Kidney (tissue), 14 donors: ENCODE data around the gene NAPA. TPM values are rescaled to one million over a fixed set of nuclear protein-coding genes. Genes with fewer than 3 reads are reported as not detected.

ENCODE experiments used
- DNase-seq, 5 donors: peaks; one replicate each; pipeline ENCODE4 v3.0.0-alpha.2; 2013 to 2020
- FAIRE-seq: peaks from 2 replicates; lab custom pipeline; 2012; peaks lifted over from hg19 to GRCh38; lab: Jason Lieb, UNC
- H3K27ac ChIP-seq, 2 donors: one replicate each; pipeline ENCODE4 v1.7.0; 2013; ENCODE audit warnings: low read depth in 2 of 2, low read length in 2 of 2, inconsistent platforms in 1 of 2
- H3K27me3 ChIP-seq: one replicate; pipeline ENCODE4 v1.7.1; 2013; ENCODE audit warnings: low read length, inconsistent platforms; ENCODE audit not compliant: control insufficient read depth, insufficient read depth
- H3K36me3 ChIP-seq, 3 donors: one replicate each; pipeline versions ENCODE4 v1.7.0 to v1.7.1; 2013; ENCODE audit warnings: low read length in 3 of 3, control low read depth in 1 of 3, inconsistent platforms in 1 of 3; ENCODE audit not compliant: insufficient read depth in 3 of 3, control insufficient read depth in 2 of 3
- H3K4me1 ChIP-seq, 3 donors: one replicate each; pipeline versions ENCODE4 v1.7.0 to v1.7.1; 2013; ENCODE audit warnings: low read length in 3 of 3, inconsistent platforms in 1 of 3, low read depth in 1 of 3; ENCODE audit not compliant: control insufficient read depth in 2 of 3, insufficient read depth in 2 of 3
- H3K4me3 ChIP-seq, 3 donors: one replicate each; pipeline versions ENCODE4 v1.7.0 to v1.8.1; 2013; ENCODE audit warnings: low read length in 3 of 3, control low read depth in 1 of 3, inconsistent platforms in 1 of 3
- H3K9ac ChIP-seq, 3 donors: one replicate each; pipeline versions ENCODE4 v1.7.0 to v1.7.1; 2013; ENCODE audit warnings: low read length in 3 of 3, control low read depth in 1 of 3, inconsistent platforms in 1 of 3
- H3K9me3 ChIP-seq, 3 donors: one replicate each; pipeline versions ENCODE4 v1.7.0 to v1.7.1; 2013; ENCODE audit warnings: low read length in 3 of 3, control low read depth in 1 of 3, inconsistent platforms in 1 of 3; ENCODE audit not compliant: control insufficient read depth in 2 of 3, insufficient read depth in 1 of 3
- CTCF ChIP-seq: IDR thresholded peaks from 3 replicates; pipeline ENCODE4 v1.5.1; 2012; ENCODE audit warnings: mild to moderate bottlenecking, moderate library complexity, borderline replicate concordance; ENCODE audit not compliant: insufficient read depth; ENCODE audit errors: extremely low read depth
- intact Hi-C: fragments of 100-400 bp; cut with DNase I; formaldehyde crosslinking; loops from one replicate; pipeline ENCODE4 v1.11.1; 2022
- polyA plus RNA-seq: library from polyadenylated mRNA; stranded (reverse); fragments of 350-450 nt; fragmentation: Illumina TruSeq; extraction: RNeasy Lipid Tissue Mini Kit (QIAGEN cat#74804); gene quantifications from one replicate; pipeline ENCODE4 v1.2.3, GENCODE V29; 2014; ENCODE audit warnings: low read depth, low replicate concordance; ENCODE audit not compliant: insufficient read depth
- total RNA-seq: library from RNA; stranded (reverse); fragmentation: NEBNext Ultra II Directional; extraction: Animal tissue kit (Norgen Biotek cat#: 25700); gene quantifications from one replicate; pipeline ENCODE4 v1.2.1, GENCODE V29; 2021
- donor health status: control.
- donor health status: control.
- donor health status: control.
- donor health status: control.
- donor health status: control.
- donor health status: DM: yes; HTN: yes; CAD: no.
- donor health status: Normal renal cell carcinoma (clear cell type).

NAPA gene
- total and polyA plus RNA-seq, 2 donors from 2014 or later = 136 to 213 TPM

DNA sequence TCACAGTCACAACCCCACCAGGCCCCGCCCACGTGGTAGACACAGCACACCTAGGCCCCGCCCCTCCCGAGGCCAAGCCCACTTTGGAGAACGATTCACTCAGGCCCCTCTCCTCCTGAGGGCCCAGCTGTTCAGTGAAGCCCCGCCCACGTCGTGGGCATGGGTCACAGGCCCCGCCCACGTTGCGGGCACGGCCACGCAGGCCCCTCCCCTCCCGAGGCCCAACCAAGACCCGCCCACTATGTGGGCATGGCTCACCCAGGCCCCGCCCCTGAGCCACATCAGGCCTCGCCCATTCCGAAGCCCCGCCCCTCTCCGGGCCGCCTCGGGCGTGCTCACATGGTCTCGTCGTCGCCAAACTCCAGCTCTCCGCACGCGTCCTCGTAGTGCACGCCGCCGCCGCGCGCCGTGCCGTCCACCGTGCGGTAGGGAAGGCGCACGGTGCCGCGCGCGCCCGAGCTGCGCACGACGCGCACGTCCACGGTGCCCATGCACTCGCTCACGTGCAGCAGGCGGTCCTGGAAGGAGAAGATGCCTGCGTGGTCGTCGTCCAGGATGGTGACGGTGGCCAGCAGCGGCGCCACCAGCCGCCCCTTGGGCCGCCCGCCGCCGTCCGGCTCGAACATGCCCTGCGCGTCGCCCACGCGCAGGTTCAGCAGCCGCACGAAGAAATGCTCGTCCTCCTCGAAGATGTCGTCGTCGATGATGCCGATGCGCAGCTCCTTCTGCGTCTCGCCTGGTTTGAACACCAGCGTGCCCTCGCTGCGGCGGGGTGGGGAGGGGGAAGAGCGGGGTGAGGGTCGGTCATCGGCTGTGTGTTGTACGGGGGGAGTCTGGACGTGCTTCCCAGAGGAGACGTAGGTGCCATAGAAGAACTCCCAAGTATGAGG lies 67.1 kb downstream of the NAPA start:
- no peak for TF ChIP-seq CTCF
- Histone ChIP-seq H3K27me3 (peaks cover 29% of the 10 kb centered on the region), H3K9me3 (no peaks in the 10 kb centered on the region), H3K4me1 (peaks cover 0 to 11% (median 0%) of the 10 kb centered on the region in 3 donors), H3K4me3 (no peak overlapping the region), H3K36me3 (no peaks in the 10 kb centered on the region), H3K9ac (no peak overlapping the region), H3K27ac (no peak overlapping the region)
- intact Hi-C loops = no loop called here
- DNase-seq (peak in 4 of 5 donors; percentile 53 to 83 (median 64)), FAIRE-seq (no peak)

DNA sequence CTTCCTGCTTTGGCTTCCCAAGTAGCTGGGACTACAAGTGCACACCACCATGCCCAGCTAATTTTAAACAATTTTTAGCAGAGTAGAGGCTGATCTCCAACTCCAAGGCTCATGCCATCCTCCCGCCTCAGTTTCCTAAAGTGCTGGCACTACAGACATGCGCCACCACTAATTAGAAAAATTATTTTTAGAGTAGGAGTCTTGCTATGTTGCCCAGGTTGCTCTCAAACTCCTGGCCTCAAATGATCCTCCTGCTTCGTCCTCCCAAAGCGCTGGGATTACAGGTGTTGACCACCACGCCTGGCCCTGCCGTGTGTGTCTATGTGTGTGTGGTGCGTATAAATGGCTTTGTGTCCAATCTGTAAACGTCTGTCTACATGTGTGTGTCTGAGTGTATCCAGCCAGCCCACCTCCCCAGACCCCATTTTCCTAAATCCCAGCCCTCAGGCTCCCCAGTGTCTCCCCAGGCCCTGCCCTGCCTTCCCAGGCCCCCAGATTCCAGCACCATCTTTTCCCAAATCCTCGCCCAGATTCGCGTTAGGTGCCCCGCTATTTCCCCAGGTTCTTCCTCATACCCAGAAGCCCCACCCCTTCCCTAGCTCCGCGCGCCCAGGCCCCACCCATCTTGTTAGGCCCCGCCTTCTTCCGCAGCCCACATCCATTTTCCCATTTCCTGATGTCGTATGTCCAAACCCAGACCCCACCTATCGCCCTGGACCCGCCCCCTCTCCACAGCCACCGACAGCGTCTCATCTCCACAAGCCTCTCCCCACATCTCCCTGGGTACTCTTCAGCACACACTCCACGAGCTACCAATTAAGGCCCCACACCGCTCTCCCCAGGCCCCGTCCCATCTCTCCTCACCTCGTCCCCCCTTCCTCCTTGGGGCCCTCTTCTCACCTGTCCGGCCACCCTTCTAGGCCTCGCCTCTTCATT lies 68.1 kb downstream of the NAPA start:
- no peak overlapping the region for H3K4me3 ChIP-seq
- no peak for FAIRE-seq
- intact Hi-C loops = no loop called here

GRCh38 chr19:47445937-47446402 lies 68.9 kb downstream of the NAPA start:
- no peaks in the 10 kb centered on the region for H3K36me3 ChIP-seq
- FAIRE-seq (no peak), DNase-seq (peak; percentile 79 to 89 (median 86))
- intact Hi-C loops = no loop called here
- no peaks in the 10 kb centered on the region for H3K9me3 ChIP-seq
- H3K27ac ChIP-seq = no peak overlapping the region
- H3K27me3 ChIP-seq = peaks cover 27% of the 10 kb centered on the region
- peaks cover 0 to 11% (median 0%) of the 10 kb centered on the region in 3 donors for H3K4me1 ChIP-seq
- no peak for TF ChIP-seq CTCF
- no peak overlapping the region for H3K9ac ChIP-seq
- no peak overlapping the region for H3K4me3 ChIP-seq

More for the DNA sequence above, 68.1 kb downstream of the NAPA start:
- Histone ChIP-seq H3K9ac (no peak overlapping the region), H3K9me3 (no peaks in the 10 kb centered on the region), H3K27ac (no peak overlapping the region), H3K27me3 (peaks cover 27% of the 10 kb centered on the region), H3K36me3 (no peaks in the 10 kb centered on the region), H3K4me1 (peaks cover 0 to 11% (median 0%) of the 10 kb centered on the region in 3 donors)
- peak in 2 of 5 donors; percentile 68 to 75 for DNase-seq
- no peak for TF ChIP-seq CTCF
